ENCODE results near the gene HYAL4.
A peak's percentile ranks its signal among the peaks of the same experiment; 100 is the strongest.
"Not testable (repeated sequence)": the region's sequence is repeated elsewhere in the genome, so short reads cannot be mapped to it uniquely, and the experiment has no call there.

The HYAL4 gene

GRCh38 chr7:123844712-123845219 is at the start of gene HYAL4:
Gene HYAL4 (plus strand): TSS chr7:123845169. CDS start chr7:123868274, 23,105 bp downstream.
- no peak for DNase-seq

GRCh38 chr7:123795917-123796316 is 49.1 kb upstream of the HYAL4 start:
- no peak for DNase-seq

- no peak for DNase-seq
Measured at GRCh38 chr7:123796568-123796967, 48.4 kb upstream of the HYAL4 start.

GRCh38 chr7:123797673-123798531 is 47.1 kb upstream of the HYAL4 start:
- DNase-seq: peak; percentile 39

- DNase-seq: no peak
Measured at GRCh38 chr7:123798532-123799188, 46.3 kb upstream of the HYAL4 start.

- DNase-seq: no peak
Measured at GRCh38 chr7:123802249-123802648, 42.7 kb upstream of the HYAL4 start.

GRCh38 chr7:123805287-123805686 is 39.7 kb upstream of the HYAL4 start:
- DNase-seq: no peak

- no peak for DNase-seq
Measured at GRCh38 chr7:123809471-123809870, 35.5 kb upstream of the HYAL4 start.

GRCh38 chr7:123811056-123811455 is 33.9 kb upstream of the HYAL4 start:
- no peak for DNase-seq

GRCh38 chr7:123816916-123817315 is 28.1 kb upstream of the HYAL4 start:
- DNase-seq: no peak

GRCh38 chr7:123819001-123819400 is 26.0 kb upstream of the HYAL4 start:
- no peak for DNase-seq

- not testable (repeated sequence) for DNase-seq
Measured at GRCh38 chr7:123819795-123820194, 25.2 kb upstream of the HYAL4 start.

GRCh38 chr7:123820864-123821263 is 24.1 kb upstream of the HYAL4 start:
- DNase-seq: no peak

- DNase-seq: no peak
Measured at GRCh38 chr7:123821320-123821719, 23.6 kb upstream of the HYAL4 start.

- no peak for DNase-seq
Measured at GRCh38 chr7:123823898-123824753, 20.8 kb upstream of the HYAL4 start.

- DNase-seq: no peak
Measured at GRCh38 chr7:123824754-123825067, 20.3 kb upstream of the HYAL4 start.

GRCh38 chr7:123828805-123829204 is 16.2 kb upstream of the HYAL4 start:
- DNase-seq: no peak

GRCh38 chr7:123836656-123837055 is 8.3 kb upstream of the HYAL4 start:
- DNase-seq: no peak

GRCh38 chr7:123839106-123839505 is 5.9 kb upstream of the HYAL4 start:
- DNase-seq: not testable (repeated sequence)

GRCh38 chr7:123844142-123844541 is 827 bp upstream of the HYAL4 start:
- not testable (repeated sequence) for DNase-seq

GRCh38 chr7:123845823-123846216 is 851 bp downstream of the HYAL4 start:
- DNase-seq: no peak

- no peak for DNase-seq
Measured at GRCh38 chr7:123846217-123846891, 1.4 kb downstream of the HYAL4 start.

- DNase-seq: no peak
Measured at GRCh38 chr7:123847868-123848267, 2.9 kb downstream of the HYAL4 start.

All from fibroblast of skin of right biceps (primary cell).